ENCODE measurements around the gene VWA8.
"Not testable (repeated sequence)": the region's sequence is repeated elsewhere in the genome, so short reads cannot be mapped to it uniquely, and the experiment has no call there.

The VWA8 gene

GRCh38 chr13:41578371-41578770 lies 382.5 kb downstream of the VWA8 start:
- Histone ChIP-seq H3K27me3 (ENCODE audit: control insufficient read depth in 1 of 2, insufficient read depth in 2 of 2, low read length in 2 of 2) (no peaks in the 10 kb centered on the region), H3K4me1 (ENCODE audit: control insufficient read depth in 1 of 2, insufficient read depth in 2 of 2, low read length in 2 of 2) (peaks cover 0 to 10% of the 10 kb centered on the region in 2 donors), H3K36me3 (ENCODE audit: control insufficient read depth in 1 of 2, insufficient read depth in 2 of 2, low read length in 2 of 2) (peaks cover 0 to 11% of the 10 kb centered on the region in 2 donors), H3K27ac (ENCODE audit: low read depth, low read length) (no peak overlapping the region), H3K4me3 (ENCODE audit: low read depth in 1 of 2, low read length in 2 of 2) (no peak overlapping the region), H3K9ac (ENCODE audit: low read depth in 1 of 2, low read length in 2 of 2) (no peak overlapping the region), H3K9me3 (ENCODE audit: control insufficient read depth in 1 of 2, low read length in 2 of 2) (no peaks in the 10 kb centered on the region)

GRCh38 chr13:41577436-41577835 lies 383.5 kb downstream of the VWA8 start:
- H3K9ac ChIP-seq (ENCODE audit: low read depth in 1 of 2, low read length in 2 of 2) = no peak overlapping the region
- no peaks in the 10 kb centered on the region for H3K27me3 ChIP-seq (ENCODE audit: control insufficient read depth in 1 of 2, insufficient read depth in 2 of 2, low read length in 2 of 2)
- H3K9me3 ChIP-seq (ENCODE audit: control insufficient read depth in 1 of 2, low read length in 2 of 2) = no peaks in the 10 kb centered on the region
- no peak overlapping the region for H3K27ac ChIP-seq (ENCODE audit: low read depth, low read length)
- H3K36me3 ChIP-seq (ENCODE audit: control insufficient read depth in 1 of 2, insufficient read depth in 2 of 2, low read length in 2 of 2) = peaks cover 0 to 11% of the 10 kb centered on the region in 2 donors
- peak overlapping the region; percentile 13 to 20 for H3K4me3 ChIP-seq (ENCODE audit: low read depth in 1 of 2, low read length in 2 of 2)
- H3K4me1 ChIP-seq (ENCODE audit: control insufficient read depth in 1 of 2, insufficient read depth in 2 of 2, low read length in 2 of 2) = peaks cover 0 to 10% of the 10 kb centered on the region in 2 donors

- H3K9ac ChIP-seq (ENCODE audit: low read depth in 1 of 2, low read length in 2 of 2); H3K27ac ChIP-seq (ENCODE audit: low read depth, low read length); H3K27me3 ChIP-seq (ENCODE audit: control insufficient read depth in 1 of 2, insufficient read depth in 2 of 2, low read length in 2 of 2); H3K9me3 ChIP-seq (ENCODE audit: control insufficient read depth in 1 of 2, low read length in 2 of 2); H3K4me3 ChIP-seq (ENCODE audit: low read depth in 1 of 2, low read length in 2 of 2): not testable (repeated sequence)
- peaks cover 0 to 10% of the 10 kb centered on the region in 2 donors for H3K4me1 ChIP-seq (ENCODE audit: control insufficient read depth in 1 of 2, insufficient read depth in 2 of 2, low read length in 2 of 2)
- peaks cover 0 to 18% of the 10 kb centered on the region in 2 donors for H3K36me3 ChIP-seq (ENCODE audit: control insufficient read depth in 1 of 2, insufficient read depth in 2 of 2, low read length in 2 of 2)
These were observed 387.3 kb downstream of the VWA8 start for GRCh38 chr13:41573640-41574039.

- H3K9ac ChIP-seq (ENCODE audit: low read depth in 1 of 2, low read length in 2 of 2); H3K9me3 ChIP-seq (ENCODE audit: control insufficient read depth in 1 of 2, low read length in 2 of 2); H3K27me3 ChIP-seq (ENCODE audit: control insufficient read depth in 1 of 2, insufficient read depth in 2 of 2, low read length in 2 of 2); H3K27ac ChIP-seq (ENCODE audit: low read depth, low read length); H3K4me1 ChIP-seq (ENCODE audit: control insufficient read depth in 1 of 2, insufficient read depth in 2 of 2, low read length in 2 of 2); H3K4me3 ChIP-seq (ENCODE audit: low read depth in 1 of 2, low read length in 2 of 2): not testable (repeated sequence)
- peaks cover 0 to 27% of the 10 kb centered on the region in 2 donors for H3K36me3 ChIP-seq (ENCODE audit: control insufficient read depth in 1 of 2, insufficient read depth in 2 of 2, low read length in 2 of 2)
These were observed 389.0 kb downstream of the VWA8 start for GRCh38 chr13:41571817-41572340.

GRCh38 chr13:41568972-41569351 lies 391.9 kb downstream of the VWA8 start:
- Histone ChIP-seq H3K4me3 (ENCODE audit: low read depth in 1 of 2, low read length in 2 of 2) (no peak overlapping the region), H3K9ac (ENCODE audit: low read depth in 1 of 2, low read length in 2 of 2) (no peak overlapping the region), H3K27ac (ENCODE audit: low read depth, low read length) (no peak overlapping the region), H3K27me3 (ENCODE audit: control insufficient read depth in 1 of 2, insufficient read depth in 2 of 2, low read length in 2 of 2) (no peaks in the 10 kb centered on the region), H3K36me3 (ENCODE audit: control insufficient read depth in 1 of 2, insufficient read depth in 2 of 2, low read length in 2 of 2) (peaks cover 0 to 29% of the 10 kb centered on the region in 2 donors), H3K9me3 (ENCODE audit: control insufficient read depth in 1 of 2, low read length in 2 of 2) (no peaks in the 10 kb centered on the region), H3K4me1 (ENCODE audit: control insufficient read depth in 1 of 2, insufficient read depth in 2 of 2, low read length in 2 of 2) (peaks cover 2 to 5% of the 10 kb centered on the region in 2 donors)

GRCh38 chr13:41568143-41568971 lies 392.6 kb downstream of the VWA8 start:
- H3K36me3 ChIP-seq (ENCODE audit: control insufficient read depth in 1 of 2, insufficient read depth in 2 of 2, low read length in 2 of 2) = peaks cover 0 to 29% of the 10 kb centered on the region in 2 donors
- H3K4me1 ChIP-seq (ENCODE audit: control insufficient read depth in 1 of 2, insufficient read depth in 2 of 2, low read length in 2 of 2) = peaks cover 8 to 11% of the 10 kb centered on the region in 2 donors
- no peaks in the 10 kb centered on the region for H3K27me3 ChIP-seq (ENCODE audit: control insufficient read depth in 1 of 2, insufficient read depth in 2 of 2, low read length in 2 of 2)
- H3K4me3 ChIP-seq (ENCODE audit: low read depth in 1 of 2, low read length in 2 of 2) = no peak overlapping the region
- H3K27ac ChIP-seq (ENCODE audit: low read depth, low read length) = no peak overlapping the region
- H3K9ac ChIP-seq (ENCODE audit: low read depth in 1 of 2, low read length in 2 of 2) = no peak overlapping the region
- no peaks in the 10 kb centered on the region for H3K9me3 ChIP-seq (ENCODE audit: control insufficient read depth in 1 of 2, low read length in 2 of 2)

GRCh38 chr13:41567363-41567762 lies 393.5 kb downstream of the VWA8 start:
- Histone ChIP-seq H3K27ac (ENCODE audit: low read depth, low read length) (no peak overlapping the region), H3K27me3 (ENCODE audit: control insufficient read depth in 1 of 2, insufficient read depth in 2 of 2, low read length in 2 of 2) (no peaks in the 10 kb centered on the region), H3K9me3 (ENCODE audit: control insufficient read depth in 1 of 2, low read length in 2 of 2) (no peaks in the 10 kb centered on the region), H3K36me3 (ENCODE audit: control insufficient read depth in 1 of 2, insufficient read depth in 2 of 2, low read length in 2 of 2) (peaks cover 0 to 29% of the 10 kb centered on the region in 2 donors), H3K4me3 (ENCODE audit: low read depth in 1 of 2, low read length in 2 of 2) (no peak overlapping the region), H3K4me1 (ENCODE audit: control insufficient read depth in 1 of 2, insufficient read depth in 2 of 2, low read length in 2 of 2) (peaks cover 11 to 12% of the 10 kb centered on the region in 2 donors), H3K9ac (ENCODE audit: low read depth in 1 of 2, low read length in 2 of 2) (no peak overlapping the region)

GRCh38 chr13:41565846-41566245 lies 395.1 kb downstream of the VWA8 start:
- no peak overlapping the region for H3K27ac ChIP-seq (ENCODE audit: low read depth, low read length)
- peaks cover 11 to 12% of the 10 kb centered on the region in 2 donors for H3K4me1 ChIP-seq (ENCODE audit: control insufficient read depth in 1 of 2, insufficient read depth in 2 of 2, low read length in 2 of 2)
- no peak overlapping the region for H3K4me3 ChIP-seq (ENCODE audit: low read depth in 1 of 2, low read length in 2 of 2)
- no peaks in the 10 kb centered on the region for H3K9me3 ChIP-seq (ENCODE audit: control insufficient read depth in 1 of 2, low read length in 2 of 2)
- H3K9ac ChIP-seq (ENCODE audit: low read depth in 1 of 2, low read length in 2 of 2) = no peak overlapping the region
- no peaks in the 10 kb centered on the region for H3K27me3 ChIP-seq (ENCODE audit: control insufficient read depth in 1 of 2, insufficient read depth in 2 of 2, low read length in 2 of 2)
- peaks cover 0 to 29% of the 10 kb centered on the region in 2 donors for H3K36me3 ChIP-seq (ENCODE audit: control insufficient read depth in 1 of 2, insufficient read depth in 2 of 2, low read length in 2 of 2)

GRCh38 chr13:41565216-41565615 lies 395.7 kb downstream of the VWA8 start:
- Histone ChIP-seq H3K4me1 (ENCODE audit: control insufficient read depth in 1 of 2, insufficient read depth in 2 of 2, low read length in 2 of 2) (peaks cover 11 to 12% of the 10 kb centered on the region in 2 donors), H3K27ac (ENCODE audit: low read depth, low read length) (no peak overlapping the region)

GRCh38 chr13:41563984-41564365 lies 396.9 kb downstream of the VWA8 start:
- no peak overlapping the region for H3K9ac ChIP-seq (ENCODE audit: low read depth in 1 of 2, low read length in 2 of 2)
- no peaks in the 10 kb centered on the region for H3K9me3 ChIP-seq (ENCODE audit: control insufficient read depth in 1 of 2, low read length in 2 of 2)
- peaks cover 0 to 19% of the 10 kb centered on the region in 2 donors for H3K36me3 ChIP-seq (ENCODE audit: control insufficient read depth in 1 of 2, insufficient read depth in 2 of 2, low read length in 2 of 2)
- H3K27ac ChIP-seq (ENCODE audit: low read depth, low read length) = no peak overlapping the region
- H3K4me1 ChIP-seq (ENCODE audit: control insufficient read depth in 1 of 2, insufficient read depth in 2 of 2, low read length in 2 of 2) = peaks cover 11 to 12% of the 10 kb centered on the region in 2 donors
- H3K27me3 ChIP-seq (ENCODE audit: control insufficient read depth in 1 of 2, insufficient read depth in 2 of 2, low read length in 2 of 2) = no peaks in the 10 kb centered on the region
- no peak overlapping the region for H3K4me3 ChIP-seq (ENCODE audit: low read depth in 1 of 2, low read length in 2 of 2)

More at GRCh38 chr13:41565216-41565615, 395.7 kb downstream of the VWA8 start:
- Histone ChIP-seq H3K27me3 (ENCODE audit: control insufficient read depth in 1 of 2, insufficient read depth in 2 of 2, low read length in 2 of 2) (no peaks in the 10 kb centered on the region), H3K9ac (ENCODE audit: low read depth in 1 of 2, low read length in 2 of 2) (no peak overlapping the region), H3K4me3 (ENCODE audit: low read depth in 1 of 2, low read length in 2 of 2) (no peak overlapping the region), H3K36me3 (ENCODE audit: control insufficient read depth in 1 of 2, insufficient read depth in 2 of 2, low read length in 2 of 2) (peaks cover 0 to 23% of the 10 kb centered on the region in 2 donors), H3K9me3 (ENCODE audit: control insufficient read depth in 1 of 2, low read length in 2 of 2) (no peaks in the 10 kb centered on the region)

Data from duodenal mucosa (tissue), 2 donors.